ENCODE data around the gene PTPRD.

- TF ChIP-seq POLR2AphosphoS5 (IDR thresholded peaks at IDR 0.05; ENCODE audit: low read depth, low read length) (no peak), CTCF (IDR thresholded peaks at IDR 0.05) (no peak)
Measured at GRCh38 chr9:9222730-9223129, 1390.1 kb downstream of the PTPRD start.
